ENCODE measurements around the gene TRPM3. TPM values are rescaled to one million over a fixed set of nuclear protein-coding genes. Genes with fewer than 3 reads are reported as not detected.

Gene TRPM3
- total and polyA plus RNA-seq, 2 of the 13 experiments (the other 11 are each of a cell fraction or from before 2014, with no cell fraction given) = not detected

- Histone ChIP-seq H3K9ac (ENCODE audit: insufficient read depth, low read depth, low read length) (no peak overlapping the region), H3K79me2 (ENCODE audit: insufficient read depth, low read length) (no peaks in the 10 kb centered on the region), H3K4me2 (ENCODE audit: low read depth, low read length) (no peak overlapping the region), H3K4me1 (ENCODE audit: insufficient read depth, low read length) (no peaks in the 10 kb centered on the region), H3K27ac (ENCODE audit: extremely low read length, insufficient read depth, low read length) (no peak overlapping the region), H3K4me3 (replicated peaks in 1 of 3; ENCODE audit: insufficient read depth in 1 of 3, low read depth in 2 of 3, low read length in 3 of 3) (no peak overlapping the region), H3K9me3 (ENCODE audit: low read length) (no peaks in the 10 kb centered on the region), H3K27me3 (ENCODE audit: control insufficient read depth in 1 of 2, insufficient read depth in 2 of 2, low read length in 2 of 2) (no peaks in the 10 kb centered on the region), H3K36me3 (replicated peaks in 1 of 2; ENCODE audit: control insufficient read depth in 1 of 2, insufficient read depth in 2 of 2, low read length in 2 of 2) (no peaks in the 10 kb centered on the region), H2AFZ (ENCODE audit: low read length) (no peak overlapping the region), H4K20me1 (ENCODE audit: insufficient read depth, low read length) (no peaks in the 10 kb centered on the region)
- ChIA-PET POLR2A (no interaction called here), CTCF (ENCODE audit: low intra/inter-chr PET ratio, low total read pairs) (no interaction called here)
- ATAC-seq (no peak), FAIRE-seq (no peak), DNase-seq (ENCODE audit: low spot score) (no peak)
- intact Hi-C loops (cut with micrococcal nuclease; ENCODE audit: unreplicated experiment) = no loop called here
- TF ChIP-seq HMGA1 (CRISPR knock-in tag; conservative IDR thresholded peaks at IDR 0.05) = no peak
- no peak for TF ChIP-seq ZFP90 (CRISPR knock-in tag; IDR thresholded peaks at IDR 0.05; ENCODE audit: borderline replicate concordance)
- no peak for TF ChIP-seq ZNF740 (CRISPR knock-in tag; IDR thresholded peaks at IDR 0.05)
- no peak for TF ChIP-seq TBP (CRISPR knock-in tag; IDR thresholded peaks at IDR 0.05)
- no peak for TF ChIP-seq AGO2 (optimal IDR thresholded peaks at IDR 0.05; ENCODE audit: low read depth, low read length)
- TF ChIP-seq SOX5 (CRISPR knock-in tag; IDR thresholded peaks at IDR 0.05; ENCODE audit: borderline replicate concordance) = no peak
- no peak for TF ChIP-seq TOE1 (CRISPR knock-in tag; IDR thresholded peaks at IDR 0.05)
- TF ChIP-seq ZNF12 (CRISPR knock-in tag; IDR thresholded peaks at IDR 0.05) = no peak
- no peak for TF ChIP-seq PAF1 (CRISPR knock-in tag; IDR thresholded peaks at IDR 0.05)
- no peak for TF ChIP-seq SUZ12 (IDR thresholded peaks at IDR 0.05; ENCODE audit: low read depth, low read length)
- 43% methylated on average over 7 of the region's 7 CpGs for WGBS (ENCODE audit: low lambda C conversion rate)
- BruUV-seq (replicated peaks) = no TSS peak
- in situ Hi-C loops (cut with HindIII; ENCODE audit: extremely low pct_ligation_motif_present, low pct_unique_long_range_greater_than_20kb) = no loop called here
Observed at GRCh38 chr9:70616228-70616990, 505.0 kb downstream of the TRPM3 start.

Measured in HepG2 (cell line).